ENCODE data around the gene DNAJB7. TPM values are rescaled to one million over a fixed set of nuclear protein-coding genes. Genes with fewer than 3 reads are reported as not detected.

DNAJB7 gene
- total RNA-seq, 1 experiment from 2014 or later, result not detected

DNA sequence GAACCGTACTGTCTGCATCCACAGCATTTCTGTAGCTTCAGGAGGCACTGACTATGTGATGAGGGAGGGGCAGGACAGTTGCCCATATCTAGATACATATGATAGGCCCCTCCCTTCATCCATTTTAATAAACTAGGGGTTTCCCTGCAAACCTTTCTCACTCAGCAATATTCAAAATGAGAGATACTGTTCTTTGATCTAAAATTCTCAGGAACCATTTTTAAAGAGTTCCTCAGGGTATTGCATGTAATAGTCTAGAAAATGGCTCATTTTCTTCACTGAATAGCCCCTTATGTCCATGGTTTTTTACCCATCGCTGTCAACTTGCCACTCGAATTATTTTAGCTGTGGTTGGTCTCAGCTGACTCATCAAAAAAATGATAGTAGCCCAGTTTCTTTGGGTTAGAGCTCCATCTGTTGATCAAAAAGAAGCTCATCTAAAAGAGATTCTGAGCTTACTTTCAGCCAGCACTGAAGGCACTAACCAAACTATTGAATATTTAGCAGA is 37.0 kb upstream of the DNAJB7 start:
- Histone ChIP-seq H4K20me1 (ENCODE audit: control insufficient read depth, insufficient read depth, insufficient read length) (no peaks in the 10 kb centered on the region), H4K8ac (replicated peaks; ENCODE audit: insufficient read length, low read depth, low read length) (no peak overlapping the region), H3K9me3 (ENCODE audit: control insufficient read depth, low read depth, low read length) (no peaks in the 10 kb centered on the region), H2BK12ac (ENCODE audit: insufficient read length, low read depth, low read length) (no peak overlapping the region), H2AFZ (ENCODE audit: low read length) (no peak overlapping the region), H2BK120ac (ENCODE audit: low read depth, low read length, poor library complexity, severe bottlenecking) (no peak overlapping the region), H4K91ac (ENCODE audit: insufficient read length, low read depth, low read length) (no peak overlapping the region), H3K4me1 (ENCODE audit: insufficient read depth, low read length) (no peaks in the 10 kb centered on the region), H3K4me2 (ENCODE audit: insufficient read depth, insufficient read length, low read length) (no peak overlapping the region), H3K79me1 (ENCODE audit: insufficient read depth, low read depth, low read length, poor library complexity, severe bottlenecking) (no peaks in the 10 kb centered on the region), H2BK5ac (ENCODE audit: insufficient read length, low read length) (no peak overlapping the region), H3K27ac (ENCODE audit: insufficient read length, low read depth, low read length) (no peak overlapping the region), H3K14ac (ENCODE audit: insufficient read depth, low read length) (no peak overlapping the region), H3K27me3 (ENCODE audit: insufficient read depth, low read length) (no peaks in the 10 kb centered on the region), H4K5ac (ENCODE audit: insufficient read length, low read depth, low read length) (no peak overlapping the region), H2AK5ac (ENCODE audit: insufficient read length, low read length) (no peak overlapping the region), H3K23ac (ENCODE audit: insufficient read length, low read depth, low read length) (no peak overlapping the region), H3K4ac (ENCODE audit: low read depth, low read length) (no peak overlapping the region), H3T11ph (ENCODE audit: low read length) (no peak overlapping the region), H3K56ac (ENCODE audit: insufficient read length, low read depth, low read length) (no peak overlapping the region), H3K79me2 (ENCODE audit: insufficient read depth, low read length) (no peaks in the 10 kb centered on the region), H3K18ac (ENCODE audit: insufficient read length, low read depth, low read length) (no peak overlapping the region), H3K9ac (ENCODE audit: extremely low read depth, insufficient read length, low read length) (no peak overlapping the region), H2BK20ac (ENCODE audit: low read depth, low read length, poor library complexity, severe bottlenecking) (no peak overlapping the region), H2BK15ac (ENCODE audit: low read depth, low read length) (no peak overlapping the region), H3K23me2 (ENCODE audit: insufficient read length, low read depth, low read length, poor library complexity, severe bottlenecking) (no peaks in the 10 kb centered on the region)
- TF ChIP-seq, protein P1, sequence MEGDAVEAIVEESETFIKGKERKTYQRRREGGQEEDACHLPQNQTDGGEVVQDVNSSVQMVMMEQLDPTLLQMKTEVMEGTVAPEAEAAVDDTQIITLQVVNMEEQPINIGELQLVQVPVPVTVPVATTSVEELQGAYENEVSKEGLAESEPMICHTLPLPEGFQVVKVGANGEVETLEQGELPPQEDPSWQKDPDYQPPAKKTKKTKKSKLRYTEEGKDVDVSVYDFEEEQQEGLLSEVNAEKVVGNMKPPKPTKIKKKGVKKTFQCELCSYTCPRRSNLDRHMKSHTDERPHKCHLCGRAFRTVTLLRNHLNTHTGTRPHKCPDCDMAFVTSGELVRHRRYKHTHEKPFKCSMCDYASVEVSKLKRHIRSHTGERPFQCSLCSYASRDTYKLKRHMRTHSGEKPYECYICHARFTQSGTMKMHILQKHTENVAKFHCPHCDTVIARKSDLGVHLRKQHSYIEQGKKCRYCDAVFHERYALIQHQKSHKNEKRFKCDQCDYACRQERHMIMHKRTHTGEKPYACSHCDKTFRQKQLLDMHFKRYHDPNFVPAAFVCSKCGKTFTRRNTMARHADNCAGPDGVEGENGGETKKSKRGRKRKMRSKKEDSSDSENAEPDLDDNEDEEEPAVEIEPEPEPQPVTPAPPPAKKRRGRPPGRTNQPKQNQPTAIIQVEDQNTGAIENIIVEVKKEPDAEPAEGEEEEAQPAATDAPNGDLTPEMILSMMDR (conservative IDR thresholded peaks at IDR 0.05), result peak; percentile 62; the same call in 2 of the 3 replicates
- no CpG with 5 or more reads among the region's 3 CpGs for WGBS (ENCODE audit: extremely low coverage, insufficient read length, low lambda C conversion rate)
- H3K36me3 Mint-ChIP-seq (ENCODE audit: insufficient read depth in 1 of 3, low read depth in 3 of 3), result peaks cover 0 to 4% (median 0%) of the 10 kb centered on the region in 3 experiments; a peak in 1 of 7 replicates
- no peak overlapping the region for H3K27ac Mint-ChIP-seq
- H3K4me1 Mint-ChIP-seq, result peaks cover 0 to 4% of the 10 kb centered on the region in 2 experiments; a peak in 2 of 4 replicates
- no peak for DNase-seq
- no peaks in the 10 kb centered on the region for H3K27me3 Mint-ChIP-seq (ENCODE audit: low read depth)
- no peak overlapping the region for H3K4me3 Mint-ChIP-seq
- H3K9me3 Mint-ChIP-seq, result no peaks in the 10 kb centered on the region; a peak in 1 of 5 replicates
